K562 (cell line): Measurements from ENCODE around the gene BROX. TPM values are rescaled to one million over a fixed set of nuclear protein-coding genes. Genes with fewer than 3 reads are reported as not detected.

Experiments
- BMI1 ChIP-seq: fragments of 150-350 bp; IDR thresholded peaks from 2 replicates; pipeline ENCODE4 v1.6.1; 2014; ENCODE audit warnings: low read length
- CHD1 ChIP-seq: fragments of 200-600 bp; sonication (generic); IDR thresholded peaks from one replicate; pipeline ENCODE4 v1.6.1; 2012; ENCODE audit warnings: mild to moderate bottlenecking, moderate library complexity, low read length, inconsistent platforms
- EGR1 ChIP-seq: fragments of 450-650 bp; conservative IDR thresholded peaks from 2 replicates; pipeline ENCODE4 v1.6.1; 2017; ENCODE audit warnings: mild to moderate bottlenecking
- HDAC1 ChIP-seq, 2 experiments: fragments of 450-650 bp; IDR thresholded peaks; 2 replicates each; pipeline ENCODE4 v1.6.1; 2016 to 2017; ENCODE audit warnings: inconsistent platforms in 1 of 2, mild to moderate bottlenecking in 1 of 2, moderate library complexity in 1 of 2
- HDAC2 ChIP-seq: fragments of 450-650 bp; IDR thresholded peaks from 2 replicates; pipeline ENCODE4 v1.6.1; 2016; ENCODE audit warnings: mild to moderate bottlenecking
- KDM5B ChIP-seq: fragments of 200-600 bp; sonication (generic); IDR thresholded peaks from 2 replicates; pipeline ENCODE4 v1.6.1; 2012; ENCODE audit warnings: low read depth, mild to moderate bottlenecking, moderate library complexity, low read length, control low read depth, inconsistent platforms; ENCODE audit not compliant: insufficient replicate concordance
- MED1 ChIP-seq: sonication (generic); formaldehyde crosslinking; IDR thresholded peaks from 2 replicates; pipeline ENCODE4 v1.8.1; 2023; ENCODE audit warnings: missing genetic modification reagents, borderline replicate concordance
- MEIS2 ChIP-seq: fragments of 450-650 bp; IDR thresholded peaks from 2 replicates; pipeline ENCODE4 v1.6.1; 2014; ENCODE audit warnings: mild to moderate bottlenecking; ENCODE audit not compliant: partially characterized antibody
- NONO ChIP-seq, 2 experiments: fragments of 200-400 bp in 1 of 2; fragments of 450-650 bp in 1 of 2; formaldehyde crosslinking in 1 of 2; IDR thresholded peaks; 2 replicates each; pipeline ENCODE4 v1.6.1; 2017; ENCODE audit warnings: low read depth in 2 of 2, mild to moderate bottlenecking in 2 of 2, moderate library complexity in 2 of 2, low read length in 1 of 2
- SMARCA4 ChIP-seq: fragments of 450-650 bp; IDR thresholded peaks from 2 replicates; pipeline ENCODE4 v1.6.1; 2016
- SMARCA5 ChIP-seq: fragments of 450-650 bp; IDR thresholded peaks from 2 replicates; pipeline ENCODE4 v1.6.1; 2016
- SRF ChIP-seq, 2 experiments: fragments of 250-450, 450-650 bp in 1 of 2; sonication (Bioruptor Pico) in 1 of 2; sonication (generic) in 1 of 2; formaldehyde crosslinking; IDR thresholded peaks; 2 replicates each; pipeline versions ENCODE4 v1.5.0 to v1.5.1; 2020 to 2022; ENCODE audit warnings: mild to moderate bottlenecking in 1 of 2, missing genetic modification reagents in 1 of 2
- ZNF212 ChIP-seq: fragments of 450-650 bp; formaldehyde crosslinking; IDR thresholded peaks from 2 replicates; pipeline ENCODE4 v1.4.0; 2020; ENCODE audit warnings: mild to moderate bottlenecking
- polyA plus RNA-seq, 8 experiments: library from polyadenylated mRNA; depleted of rRNA in 4 of 8; stranded (reverse) in 5 of 8; unstranded in 3 of 8; fragments of >200 nt; fragmentation: Nextera tagmentation in 2 of 8; fragmentation: Illumina TruSeq in 1 of 8; extraction: Ambion mirVana in 2 of 8; extraction: Trizol in 1 of 8; gene quantifications; 2 replicates each; pipeline versions ENCODE4 v1.2.1 to v1.2.3, GENCODE V29; 2011 to 2014; ENCODE audit warnings: inconsistent platforms in 1 of 8, missing spikeins in 1 of 8
- total RNA-seq, 7 experiments: library from RNA; depleted of rRNA in 6 of 7; stranded (reverse); fragments of >200 nt in 6 of 7; fragmentation: Illumina TruSeq in 2 of 7; extraction: Trizol in 2 of 7; gene quantifications; 2 replicates each; pipeline versions ENCODE4 v1.2.1 to v1.2.3, GENCODE V29; 2011 to 2021; ENCODE audit warnings: low replicate concordance in 1 of 7
- TF ChIP-seq, protein P1 (sequence below), 2 experiments: fragments of 200-800 bp in 1 of 2; sonication (Bioruptor generic) in 1 of 2; sonication (generic) in 1 of 2; formaldehyde crosslinking in 1 of 2; IDR thresholded peaks in 1 of 2; conservative IDR thresholded peaks in 1 of 2; 2 replicates each; pipeline versions ENCODE4 v1.5.0 to v1.6.1; 2016 to 2020; ENCODE audit warnings: missing compliant biosample characterization in 1 of 2, missing genetic modification characterization in 1 of 2, missing genetic modification reagents in 1 of 2
- TF ChIP-seq, protein P2 (sequence below): fragments of 450-650 bp; IDR thresholded peaks from 2 replicates; pipeline ENCODE4 v1.6.1; 2017; ENCODE audit warnings: mild to moderate bottlenecking, moderate library complexity
- TF ChIP-seq, protein P3 (sequence below): fragments of 150-350 bp; IDR thresholded peaks from 2 replicates; pipeline ENCODE4 v1.6.1; 2014; ENCODE audit warnings: low read depth, mild to moderate bottlenecking, low read length, borderline replicate concordance

BROX gene
- total and polyA plus RNA-seq, 9 of the 15 experiments (the other 6 are each of a cell fraction or from before 2014, with no cell fraction given) = 9.4 to 153 (median 45.1) TPM

DNA sequence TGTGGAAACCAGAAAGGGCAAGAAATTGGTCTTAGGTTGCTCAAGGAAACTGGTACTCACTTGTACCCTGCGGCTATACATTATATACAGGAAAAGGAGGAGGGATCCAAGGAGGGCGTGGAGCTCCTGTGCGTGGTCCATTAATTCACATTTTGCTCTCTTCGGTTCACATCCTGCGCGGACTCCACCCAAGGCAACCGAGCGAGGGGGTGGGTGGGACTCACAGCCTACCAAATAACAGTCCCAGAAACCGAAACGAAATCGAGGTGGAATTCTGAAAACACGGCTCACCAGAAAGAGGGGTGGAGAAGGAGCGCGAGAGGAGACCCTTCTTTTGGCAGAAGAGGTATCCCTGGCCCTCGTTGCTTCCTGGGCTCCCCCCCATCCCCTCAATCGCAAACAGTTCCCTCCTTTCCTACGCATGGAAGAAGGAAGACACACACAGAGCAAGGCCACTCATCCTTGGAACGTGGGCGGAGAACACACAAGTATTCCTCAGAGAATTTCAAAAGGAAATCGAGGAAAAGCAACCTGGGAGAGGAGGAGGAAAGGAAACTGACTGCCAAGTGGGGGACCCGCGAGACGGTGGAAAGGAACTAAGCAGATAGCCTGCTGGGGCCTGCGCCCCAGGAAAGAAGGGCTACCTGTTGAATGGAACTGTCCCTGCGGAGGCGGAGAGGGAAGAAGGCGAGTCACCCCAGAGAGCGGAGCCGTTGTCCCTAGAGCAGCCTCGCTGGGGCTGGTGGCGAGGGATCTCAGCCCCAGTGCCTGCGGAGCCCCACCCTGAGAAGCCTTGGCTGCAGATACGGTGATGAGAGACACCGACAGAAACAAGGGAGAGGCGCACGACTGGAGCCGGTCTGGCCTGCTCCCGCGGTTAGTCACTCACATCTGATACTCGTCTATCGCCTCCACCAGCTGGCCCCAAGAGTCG, 778 bp upstream of the BROX start (continued):
- TF ChIP-seq, protein P1, sequence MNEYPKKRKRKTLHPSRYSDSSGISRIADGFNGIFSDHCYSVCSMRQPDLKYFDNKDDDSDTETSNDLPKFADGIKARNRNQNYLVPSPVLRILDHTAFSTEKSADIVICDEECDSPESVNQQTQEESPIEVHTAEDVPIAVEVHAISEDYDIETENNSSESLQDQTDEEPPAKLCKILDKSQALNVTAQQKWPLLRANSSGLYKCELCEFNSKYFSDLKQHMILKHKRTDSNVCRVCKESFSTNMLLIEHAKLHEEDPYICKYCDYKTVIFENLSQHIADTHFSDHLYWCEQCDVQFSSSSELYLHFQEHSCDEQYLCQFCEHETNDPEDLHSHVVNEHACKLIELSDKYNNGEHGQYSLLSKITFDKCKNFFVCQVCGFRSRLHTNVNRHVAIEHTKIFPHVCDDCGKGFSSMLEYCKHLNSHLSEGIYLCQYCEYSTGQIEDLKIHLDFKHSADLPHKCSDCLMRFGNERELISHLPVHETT (CRISPR knock-in tag; conservative IDR thresholded peaks at IDR 0.05 in 1 of 2, IDR thresholded peaks at IDR 0.05 in 1 of 2) = 0 out of 4 replicates have a peak, but pooled peaks of 1 of the 2 experiments have one; percentile 16
- TF ChIP-seq BMI1 = no peak
- TF ChIP-seq MEIS2 = peak; percentile 96
- TF ChIP-seq, protein P2, sequence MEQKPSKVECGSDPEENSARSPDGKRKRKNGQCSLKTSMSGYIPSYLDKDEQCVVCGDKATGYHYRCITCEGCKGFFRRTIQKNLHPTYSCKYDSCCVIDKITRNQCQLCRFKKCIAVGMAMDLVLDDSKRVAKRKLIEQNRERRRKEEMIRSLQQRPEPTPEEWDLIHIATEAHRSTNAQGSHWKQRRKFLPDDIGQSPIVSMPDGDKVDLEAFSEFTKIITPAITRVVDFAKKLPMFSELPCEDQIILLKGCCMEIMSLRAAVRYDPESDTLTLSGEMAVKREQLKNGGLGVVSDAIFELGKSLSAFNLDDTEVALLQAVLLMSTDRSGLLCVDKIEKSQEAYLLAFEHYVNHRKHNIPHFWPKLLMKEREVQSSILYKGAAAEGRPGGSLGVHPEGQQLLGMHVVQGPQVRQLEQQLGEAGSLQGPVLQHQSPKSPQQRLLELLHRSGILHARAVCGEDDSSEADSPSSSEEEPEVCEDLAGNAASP = no peak
- peak; percentile 51 for TF ChIP-seq KDM5B
- TF ChIP-seq SMARCA5 = 0 out of 2 replicates have a peak, but pooled peaks have one; percentile 33
- no peak for TF ChIP-seq NONO (IDR thresholded peaks at IDR 0.05; ENCODE audit: low read depth in 2 of 2, low read length in 1 of 2)
- TF ChIP-seq ZNF212 (CRISPR knock-in tag) = no peak
- no peak for TF ChIP-seq MED1 (CRISPR knock-in tag)
- TF ChIP-seq HDAC1 (IDR thresholded peaks at IDR 0.05) = peak in 1 of 2 experiments; percentile 78; a peak in 1 of 4 replicates
- TF ChIP-seq EGR1 = peak; percentile 92
- peak; percentile 51 for TF ChIP-seq CHD1
- 0 out of 4 replicates have a peak, but pooled peaks of 1 of the 2 experiments have one; percentile 17 for TF ChIP-seq SRF (CRISPR knock-in tag; IDR thresholded peaks at IDR 0.05)
- TF ChIP-seq, protein P3, sequence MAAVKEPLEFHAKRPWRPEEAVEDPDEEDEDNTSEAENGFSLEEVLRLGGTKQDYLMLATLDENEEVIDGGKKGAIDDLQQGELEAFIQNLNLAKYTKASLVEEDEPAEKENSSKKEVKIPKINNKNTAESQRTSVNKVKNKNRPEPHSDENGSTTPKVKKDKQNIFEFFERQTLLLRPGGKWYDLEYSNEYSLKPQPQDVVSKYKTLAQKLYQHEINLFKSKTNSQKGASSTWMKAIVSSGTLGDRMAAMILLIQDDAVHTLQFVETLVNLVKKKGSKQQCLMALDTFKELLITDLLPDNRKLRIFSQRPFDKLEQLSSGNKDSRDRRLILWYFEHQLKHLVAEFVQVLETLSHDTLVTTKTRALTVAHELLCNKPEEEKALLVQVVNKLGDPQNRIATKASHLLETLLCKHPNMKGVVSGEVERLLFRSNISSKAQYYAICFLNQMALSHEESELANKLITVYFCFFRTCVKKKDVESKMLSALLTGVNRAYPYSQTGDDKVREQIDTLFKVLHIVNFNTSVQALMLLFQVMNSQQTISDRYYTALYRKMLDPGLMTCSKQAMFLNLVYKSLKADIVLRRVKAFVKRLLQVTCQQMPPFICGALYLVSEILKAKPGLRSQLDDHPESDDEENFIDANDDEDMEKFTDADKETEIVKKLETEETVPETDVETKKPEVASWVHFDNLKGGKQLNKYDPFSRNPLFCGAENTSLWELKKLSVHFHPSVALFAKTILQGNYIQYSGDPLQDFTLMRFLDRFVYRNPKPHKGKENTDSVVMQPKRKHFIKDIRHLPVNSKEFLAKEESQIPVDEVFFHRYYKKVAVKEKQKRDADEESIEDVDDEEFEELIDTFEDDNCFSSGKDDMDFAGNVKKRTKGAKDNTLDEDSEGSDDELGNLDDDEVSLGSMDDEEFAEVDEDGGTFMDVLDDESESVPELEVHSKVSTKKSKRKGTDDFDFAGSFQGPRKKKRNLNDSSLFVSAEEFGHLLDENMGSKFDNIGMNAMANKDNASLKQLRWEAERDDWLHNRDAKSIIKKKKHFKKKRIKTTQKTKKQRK = no peak
- TF ChIP-seq HDAC2 = peak; percentile 46; the same call in 1 of the 2 replicates
- TF ChIP-seq SMARCA4 = no peak; the same call in none of the 2 replicates
